ENCODE measurements around the gene DYNC1LI2. TPM values are rescaled to one million over a fixed set of nuclear protein-coding genes. Genes with fewer than 3 reads are reported as not detected.
A peak's percentile ranks its signal among the peaks of the same experiment; 100 is the strongest.

DYNC1LI2 gene
- total RNA-seq, 1 experiment from 2014 or later, result 92.8 TPM

- Histone ChIP-seq H3K9me3 (ENCODE audit: control insufficient read depth in 1 of 2, insufficient read depth in 1 of 2, low read depth in 1 of 2, low read length in 2 of 2) (0 out of 4 replicates have a peak, but pooled peaks cover 0 to 5% of the 10 kb centered on the region in 2 experiments), H3K27ac (ENCODE audit: low read depth, low read length) (peak overlapping the region; percentile 96), H3K4me3 (replicated peaks in 1 of 2; ENCODE audit: low read depth in 1 of 2, low read length in 2 of 2) (peak overlapping the region; percentile 89 to 90), H3K9ac (ENCODE audit: low read length) (peak overlapping the region; percentile 88), H4K20me1 (ENCODE audit: insufficient read depth) (no peaks in the 10 kb centered on the region), H3K4me2 (ENCODE audit: low read length) (peak overlapping the region; percentile 90), H2AFZ (ENCODE audit: low read depth, low read length, poor library complexity, severe bottlenecking) (no peak overlapping the region), H3K79me2 (ENCODE audit: insufficient read depth, low read length) (peaks cover 50% of the 10 kb centered on the region), H3K4me1 (ENCODE audit: control insufficient read depth in 1 of 2, insufficient read depth in 2 of 2, low read length in 2 of 2) (peaks cover 12 to 19% of the 10 kb centered on the region in 2 experiments), H3K9me2 (ENCODE audit: insufficient read depth) (no peaks in the 10 kb centered on the region), H3K36me3 (ENCODE audit: control insufficient read depth in 1 of 2, insufficient read depth in 2 of 2, low read length in 2 of 2) (peaks cover 10 to 18% of the 10 kb centered on the region in 2 experiments; a peak in 3 of 4 replicates), H3K27me3 (ENCODE audit: insufficient read depth, low read length) (no peaks in the 10 kb centered on the region)
- intact Hi-C loops (cut with micrococcal nuclease), result no loop called here
- TF ChIP-seq ATF3 (IDR thresholded peaks at IDR 0.05) (no peak), EZH2phosphoT487 (IDR thresholded peaks at IDR 0.05; ENCODE audit: borderline replicate concordance) (no peak), MAX (IDR thresholded peaks at IDR 0.05) (no peak), YY1 (IDR thresholded peaks at IDR 0.05; ENCODE audit: extremely low read depth, insufficient replicate concordance, low read depth, low read length) (no peak)
- BruUV-seq (replicated peaks), result no TSS peak
- POLR2A ChIA-PET, result no interaction called here
- peak; percentile 39 for ATAC-seq
- CTCF ChIA-PET, result interaction anchor here (1.2 to 2.8 kb wide), 4 partner anchors 10 to 88 kb away, joined by 3 to 22 read pairs (median 4); no protein-coding TSS in a partner anchor
- RAD21 ChIA-PET (ENCODE audit: low non-redundant PET in 1 of 2, low total read pairs in 2 of 2, uncharacterized antibody in 2 of 2, unreplicated experiment in 2 of 2), result no interaction called here
- DNase-seq (ENCODE audit: low read depth, low spot score), result no peak
Measured at GRCh38 chr16:66751053-66751302, 431 bp downstream of the DYNC1LI2 start.

- ATAC-seq, result no peak
- Histone ChIP-seq H2AFZ (ENCODE audit: low read depth, low read length, poor library complexity, severe bottlenecking) (no peak overlapping the region), H3K79me2 (ENCODE audit: insufficient read depth, low read length) (peaks cover 55% of the 10 kb centered on the region), H3K27me3 (ENCODE audit: insufficient read depth, low read length) (no peaks in the 10 kb centered on the region), H3K9me3 (ENCODE audit: control insufficient read depth in 1 of 2, insufficient read depth in 1 of 2, low read depth in 1 of 2, low read length in 2 of 2) (0 out of 4 replicates have a peak, but pooled peaks cover 0 to 5% of the 10 kb centered on the region in 2 experiments), H3K4me1 (ENCODE audit: control insufficient read depth in 1 of 2, insufficient read depth in 2 of 2, low read length in 2 of 2) (peaks cover 12 to 19% of the 10 kb centered on the region in 2 experiments), H3K27ac (ENCODE audit: low read depth, low read length) (peak overlapping the region; percentile 96), H3K4me2 (ENCODE audit: low read length) (peak overlapping the region; percentile 90), H3K36me3 (ENCODE audit: control insufficient read depth in 1 of 2, insufficient read depth in 2 of 2, low read length in 2 of 2) (peaks cover 10 to 22% of the 10 kb centered on the region in 2 experiments; a peak in 3 of 4 replicates), H4K20me1 (ENCODE audit: insufficient read depth) (no peaks in the 10 kb centered on the region), H3K4me3 (replicated peaks in 1 of 2; ENCODE audit: low read depth in 1 of 2, low read length in 2 of 2) (peak overlapping the region; percentile 89 to 90), H3K9ac (ENCODE audit: low read length) (peak overlapping the region; percentile 88), H3K9me2 (ENCODE audit: insufficient read depth) (no peaks in the 10 kb centered on the region)
- ChIA-PET RAD21 (ENCODE audit: low non-redundant PET in 1 of 2, low total read pairs in 2 of 2, uncharacterized antibody in 2 of 2, unreplicated experiment in 2 of 2) (no interaction called here), CTCF (interaction anchor here (2.8 kb wide), 1 partner anchor 9 kb away, joined by 22 read pairs; no protein-coding TSS in a partner anchor), POLR2A (no interaction called here)
- DNase-seq (ENCODE audit: low read depth, low spot score), result no peak
- TF ChIP-seq YY1 (IDR thresholded peaks at IDR 0.05; ENCODE audit: extremely low read depth, insufficient replicate concordance, low read depth, low read length), result no peak
- no peak for TF ChIP-seq EZH2 (IDR thresholded peaks at IDR 0.05)
- TF ChIP-seq ZNF274 (IDR thresholded peaks at IDR 0.05; ENCODE audit: low read depth, low read length), result no peak
- no peak for TF ChIP-seq SIN3A (IDR thresholded peaks at IDR 0.05; ENCODE audit: low read depth)
- TF ChIP-seq ZFX (IDR thresholded peaks at IDR 0.05), result no peak
- no peak for TF ChIP-seq MAX (IDR thresholded peaks at IDR 0.05)
- TF ChIP-seq FOSL1 (IDR thresholded peaks at IDR 0.05; ENCODE audit: low read depth), result no peak
- TF ChIP-seq EZH2phosphoT487 (IDR thresholded peaks at IDR 0.05; ENCODE audit: borderline replicate concordance), result no peak
- no peak for TF ChIP-seq SP1 (IDR thresholded peaks at IDR 0.05; ENCODE audit: low read depth)
- no peak for TF ChIP-seq POLR2AphosphoS5 (IDR thresholded peaks at IDR 0.05; ENCODE audit: low read depth, low read length)
- no peak for TF ChIP-seq CBX3 (IDR thresholded peaks at IDR 0.05; ENCODE audit: low read depth)
- no peak for TF ChIP-seq ZBTB33 (IDR thresholded peaks at IDR 0.05; ENCODE audit: extremely low read depth, insufficient replicate concordance, low read length)
- no peak for TF ChIP-seq JUND (IDR thresholded peaks at IDR 0.05)
- no peak for TF ChIP-seq ATF3 (IDR thresholded peaks at IDR 0.05)
- no peak for TF ChIP-seq CEBPB (IDR thresholded peaks at IDR 0.05; ENCODE audit: low read depth)
- BruUV-seq (replicated peaks), result TSS peak; percentile 49
- intact Hi-C loops (cut with micrococcal nuclease), result no loop called here
Measured at GRCh38 chr16:66750279-66751052, 943 bp downstream of the DYNC1LI2 start.

Measured in HCT116 (cell line).